GM23338 (cell line): Measurements from ENCODE around the gene TCF3. TPM values are rescaled to one million over a fixed set of nuclear protein-coding genes. Genes with fewer than 3 reads are reported as not detected.
"Not testable (repeated sequence)": the region's sequence is repeated elsewhere in the genome, so short reads cannot be mapped to it uniquely, and the experiment has no call there.

ENCODE experiments used
- ATAC-seq: fragments of 200-7000 bp; cut with Tn5 transposase; 3 replicates; pipeline ENCODE4 v1.9.1; 2020
- DNase-seq: peaks from one replicate; pipeline ENCODE4 v3.0.0-alpha.2; 2015; ENCODE audit warnings: low spot score
- H2AFZ ChIP-seq: fragments of 200-600 bp; sonication (generic); 2 replicates; pipeline ENCODE4 v1.8.0; 2016; ENCODE audit warnings: antibody characterized with exemption, mild to moderate bottlenecking, moderate library complexity
- H3F3A ChIP-seq: fragments of 200-600 bp; sonication (generic); replicated peaks from 2 replicates; pipeline ENCODE4 v1.8.0; 2017; ENCODE audit warnings: antibody characterized with exemption, mixed run types, low read depth
- H3K27ac ChIP-seq: fragments of 200-600 bp; sonication (generic); 2 replicates; pipeline ENCODE4 v1.6.1; 2016; ENCODE audit warnings: low read depth
- H3K27me3 ChIP-seq: fragments of 200-600 bp; sonication (generic); 2 replicates; pipeline ENCODE4 v1.8.0; 2016; ENCODE audit warnings: mild to moderate bottlenecking, mixed run types, moderate library complexity; ENCODE audit not compliant: insufficient read depth
- H3K36me3 ChIP-seq: fragments of 200-600 bp; sonication (generic); 2 replicates; pipeline ENCODE4 v1.8.0; 2016; ENCODE audit warnings: mild to moderate bottlenecking; ENCODE audit not compliant: insufficient read depth
- H3K4me1 ChIP-seq: fragments of 200-600 bp; sonication (generic); 2 replicates; pipeline ENCODE4 v1.8.0; 2016; ENCODE audit warnings: mild to moderate bottlenecking, moderate library complexity; ENCODE audit not compliant: insufficient read depth
- H3K4me2 ChIP-seq: fragments of 200-600 bp; sonication (generic); 2 replicates; pipeline ENCODE4 v1.7.1; 2017; ENCODE audit warnings: mixed run types
- H3K4me3 ChIP-seq: fragments of 200-600 bp; sonication (generic); 2 replicates; pipeline ENCODE4 v1.6.1; 2016; ENCODE audit warnings: mixed run types
- H3K79me2 ChIP-seq: fragments of 200-600 bp; sonication (generic); replicated peaks from 2 replicates; pipeline ENCODE4 v1.8.0; 2017; ENCODE audit warnings: mild to moderate bottlenecking; ENCODE audit not compliant: insufficient read depth
- H3K9me2 ChIP-seq: fragments of 200-600 bp; sonication (generic); 2 replicates; pipeline ENCODE4 v1.8.0; 2017; ENCODE audit not compliant: insufficient read depth
- H4K20me1 ChIP-seq: fragments of 200-600 bp; sonication (generic); replicated peaks from 2 replicates; pipeline ENCODE4 v1.8.0; 2017; ENCODE audit warnings: mild to moderate bottlenecking; ENCODE audit not compliant: insufficient read depth
- H3K27ac Mint-ChIP-seq: 2 replicates; pipeline ENCODE4 v1.8.0; 2020; ENCODE audit warnings: inconsistent platforms, mild to moderate bottlenecking, moderate library complexity, mixed read lengths
- H3K27me3 Mint-ChIP-seq: 3 replicates; pipeline ENCODE4 v1.8.0; 2022; ENCODE audit warnings: low read depth, mild to moderate bottlenecking, moderate library complexity, mixed read lengths, inconsistent platforms; ENCODE audit not compliant: insufficient read depth, poor library complexity
- H3K36me3 Mint-ChIP-seq: 3 replicates; pipeline ENCODE4 v1.8.0; 2021; ENCODE audit warnings: low read depth, mild to moderate bottlenecking, inconsistent platforms, moderate library complexity, mixed read lengths
- H3K4me1 Mint-ChIP-seq: 3 replicates; pipeline ENCODE4 v1.8.0; 2020; ENCODE audit warnings: mild to moderate bottlenecking, inconsistent platforms, mixed read lengths
- H3K4me3 Mint-ChIP-seq: 3 replicates; pipeline ENCODE4 v1.8.0; 2021; ENCODE audit warnings: moderate library complexity, mild to moderate bottlenecking, inconsistent platforms, mixed read lengths
- H3K9me3 Mint-ChIP-seq: 3 replicates; pipeline ENCODE4 v1.8.0; 2020; ENCODE audit warnings: moderate library complexity, mild to moderate bottlenecking, inconsistent platforms, mixed read lengths
- EZH2 ChIP-seq: fragments of 200-600 bp; sonication (generic); IDR thresholded peaks from one replicate; pipeline ENCODE4 v1.8.0; 2017; ENCODE audit warnings: antibody characterized with exemption, mild to moderate bottlenecking, low read depth; ENCODE audit not compliant: unreplicated experiment
- ZNF114 ChIP-seq: fragments of 250-450 bp; sonication (Bioruptor Pico); IDR thresholded peaks from 2 replicates; pipeline ENCODE4 v1.5.0; 2020; ENCODE audit warnings: mild to moderate bottlenecking, moderate library complexity
- polyA plus RNA-seq: library from polyadenylated mRNA; unstranded; fragments of >200 nt; fragmentation: Nextera tagmentation; extraction: Ambion mirVana; gene quantifications from 2 replicates; pipeline ENCODE4 v1.2.1, GENCODE V29; 2016
- total RNA-seq: library from RNA; depleted of rRNA; stranded (reverse); fragments of >200 nt; shearing (Covaris generic); gene quantifications from 2 replicates; pipeline ENCODE4 v1.2.3, GENCODE V29; 2014
- TF ChIP-seq, protein P1 (sequence below): IDR thresholded peaks from one replicate; pipeline ENCODE4 v1.6.1; 2018; ENCODE audit warnings: antibody characterized with exemption; ENCODE audit not compliant: unreplicated experiment
- TF ChIP-seq, protein P2 (sequence below): IDR thresholded peaks from 2 replicates; pipeline ENCODE4 v1.6.1; 2016; ENCODE audit warnings: antibody characterized with exemption

Gene TCF3
- total and polyA plus RNA-seq, 2 experiments from 2014 or later: 166 to 383 TPM

DNA sequence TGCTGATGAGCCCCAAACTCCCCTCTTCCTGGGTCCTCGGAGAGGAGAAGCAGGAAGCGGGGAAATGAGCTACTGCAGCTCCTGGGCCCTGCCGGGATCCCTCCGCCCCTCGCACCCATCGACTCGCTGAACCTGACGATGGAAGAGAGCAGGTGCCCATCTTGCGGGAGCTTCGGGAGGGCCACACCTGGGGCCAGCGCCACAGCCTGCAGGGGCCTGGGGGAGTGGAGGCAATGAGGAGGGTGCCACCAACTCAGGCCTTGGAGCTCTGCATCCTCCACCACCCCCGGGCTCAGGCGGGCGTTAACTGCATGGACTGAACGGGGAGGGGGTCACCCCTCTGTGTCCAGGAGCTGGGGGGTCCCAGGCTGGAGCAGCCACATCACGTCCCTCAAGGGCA is 8.3 kb downstream of the TCF3 start:
- Mint-ChIP-seq H3K9me3 (no peaks in the 10 kb centered on the region), H3K27ac (no peak overlapping the region), H3K27me3 (peaks cover 9% of the 10 kb centered on the region), H3K4me3 (no peak overlapping the region), H3K4me1 (peaks cover 5% of the 10 kb centered on the region; the same call in 2 of the 3 replicates), H3K36me3 (peaks cover 77% of the 10 kb centered on the region)
- Histone ChIP-seq H3K36me3 (peaks cover 17% of the 10 kb centered on the region), H3K79me2 (peaks cover 80% of the 10 kb centered on the region), H3K4me1 (no peaks in the 10 kb centered on the region), H2AFZ (no peak overlapping the region), H3K9me2 (no peaks in the 10 kb centered on the region), H3F3A (0 out of 2 replicates have a peak, but pooled peaks cover 4% of the 10 kb centered on the region), H3K4me2 (no peak overlapping the region), H3K27ac (no peak overlapping the region), H3K27me3 (no peaks in the 10 kb centered on the region), H4K20me1 (peaks cover 32% of the 10 kb centered on the region), H3K4me3 (no peak overlapping the region)
- no peak for TF ChIP-seq ZNF114 (CRISPR knock-in tag)
- no peak for TF ChIP-seq EZH2
- TF ChIP-seq, protein P1, sequence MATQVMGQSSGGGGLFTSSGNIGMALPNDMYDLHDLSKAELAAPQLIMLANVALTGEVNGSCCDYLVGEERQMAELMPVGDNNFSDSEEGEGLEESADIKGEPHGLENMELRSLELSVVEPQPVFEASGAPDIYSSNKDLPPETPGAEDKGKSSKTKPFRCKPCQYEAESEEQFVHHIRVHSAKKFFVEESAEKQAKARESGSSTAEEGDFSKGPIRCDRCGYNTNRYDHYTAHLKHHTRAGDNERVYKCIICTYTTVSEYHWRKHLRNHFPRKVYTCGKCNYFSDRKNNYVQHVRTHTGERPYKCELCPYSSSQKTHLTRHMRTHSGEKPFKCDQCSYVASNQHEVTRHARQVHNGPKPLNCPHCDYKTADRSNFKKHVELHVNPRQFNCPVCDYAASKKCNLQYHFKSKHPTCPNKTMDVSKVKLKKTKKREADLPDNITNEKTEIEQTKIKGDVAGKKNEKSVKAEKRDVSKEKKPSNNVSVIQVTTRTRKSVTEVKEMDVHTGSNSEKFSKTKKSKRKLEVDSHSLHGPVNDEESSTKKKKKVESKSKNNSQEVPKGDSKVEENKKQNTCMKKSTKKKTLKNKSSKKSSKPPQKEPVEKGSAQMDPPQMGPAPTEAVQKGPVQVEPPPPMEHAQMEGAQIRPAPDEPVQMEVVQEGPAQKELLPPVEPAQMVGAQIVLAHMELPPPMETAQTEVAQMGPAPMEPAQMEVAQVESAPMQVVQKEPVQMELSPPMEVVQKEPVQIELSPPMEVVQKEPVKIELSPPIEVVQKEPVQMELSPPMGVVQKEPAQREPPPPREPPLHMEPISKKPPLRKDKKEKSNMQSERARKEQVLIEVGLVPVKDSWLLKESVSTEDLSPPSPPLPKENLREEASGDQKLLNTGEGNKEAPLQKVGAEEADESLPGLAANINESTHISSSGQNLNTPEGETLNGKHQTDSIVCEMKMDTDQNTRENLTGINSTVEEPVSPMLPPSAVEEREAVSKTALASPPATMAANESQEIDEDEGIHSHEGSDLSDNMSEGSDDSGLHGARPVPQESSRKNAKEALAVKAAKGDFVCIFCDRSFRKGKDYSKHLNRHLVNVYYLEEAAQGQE: no peak
- TF ChIP-seq, protein P2, sequence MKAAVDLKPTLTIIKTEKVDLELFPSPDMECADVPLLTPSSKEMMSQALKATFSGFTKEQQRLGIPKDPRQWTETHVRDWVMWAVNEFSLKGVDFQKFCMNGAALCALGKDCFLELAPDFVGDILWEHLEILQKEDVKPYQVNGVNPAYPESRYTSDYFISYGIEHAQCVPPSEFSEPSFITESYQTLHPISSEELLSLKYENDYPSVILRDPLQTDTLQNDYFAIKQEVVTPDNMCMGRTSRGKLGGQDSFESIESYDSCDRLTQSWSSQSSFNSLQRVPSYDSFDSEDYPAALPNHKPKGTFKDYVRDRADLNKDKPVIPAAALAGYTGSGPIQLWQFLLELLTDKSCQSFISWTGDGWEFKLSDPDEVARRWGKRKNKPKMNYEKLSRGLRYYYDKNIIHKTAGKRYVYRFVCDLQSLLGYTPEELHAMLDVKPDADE: no peak
- no peak for ATAC-seq
- DNase-seq: no peak

DNA sequence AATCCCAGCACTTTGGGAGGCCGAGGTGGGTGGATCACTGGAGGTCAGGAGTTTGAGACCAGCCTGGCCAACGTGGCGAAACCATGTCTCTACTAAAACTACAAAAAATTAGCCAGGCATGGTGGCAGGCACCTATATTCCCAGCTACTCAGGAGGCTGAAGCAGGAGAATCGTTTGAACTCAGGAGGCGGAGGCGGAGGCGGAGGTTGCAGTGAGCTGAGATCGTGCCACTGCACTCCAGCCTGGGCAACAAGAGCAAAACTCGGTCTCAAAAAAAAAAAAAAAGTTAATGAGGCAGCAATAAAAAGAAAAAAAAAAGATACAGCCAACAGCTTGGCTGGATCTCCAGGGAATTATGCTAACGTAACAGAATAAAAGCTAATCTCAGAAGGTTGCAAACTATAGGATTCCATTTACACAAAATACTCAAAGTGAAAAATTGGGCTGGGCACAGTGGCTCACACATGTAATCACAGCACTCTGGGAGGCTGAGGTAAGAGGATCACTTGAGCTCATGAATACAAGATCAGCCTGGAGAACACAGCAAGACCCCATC is 11.4 kb downstream of the TCF3 start:
- Histone ChIP-seq H3K36me3 (peaks cover 23% of the 10 kb centered on the region), H4K20me1 (peaks cover 50% of the 10 kb centered on the region), H3K79me2 (peaks cover 83% of the 10 kb centered on the region)
- not testable (repeated sequence) for H3K9me3 Mint-ChIP-seq, H3K4me1 ChIP-seq, H3K4me2 ChIP-seq, DNase-seq, H3K27ac ChIP-seq, H3K4me1 Mint-ChIP-seq, H3K4me3 Mint-ChIP-seq, H2AFZ ChIP-seq, H3K4me3 ChIP-seq, H3K27ac Mint-ChIP-seq, H3K27me3 ChIP-seq, H3K9me2 ChIP-seq, H3F3A ChIP-seq, ATAC-seq
- Mint-ChIP-seq H3K36me3 (peaks cover 88% of the 10 kb centered on the region), H3K27me3 (peaks cover 20% of the 10 kb centered on the region)
